GM18508 (cell line): ENCODE results near the gene MMP25.

Experiments
- ATAC-seq: cut with Tn5 transposase; IDR thresholded peaks from one replicate; pipeline ENCODE4 v1.9.1; 2021; ENCODE audit warnings: moderate number of reproducible peaks; ENCODE audit not compliant: insufficient read depth, unreplicated experiment

MMP25 gene

GRCh38 chr16:3015865-3016521 is 30.4 kb upstream of the MMP25 start:
- ATAC-seq = no peak

GRCh38 chr16:3017344-3017743 is 29.0 kb upstream of the MMP25 start:
- no peak for ATAC-seq

GRCh38 chr16:3017794-3018506 is 28.4 kb upstream of the MMP25 start, which contains the start of gene CLDN6:
CLDN6 (minus strand) TSS chr16:3018183; CDS start chr16:3016021, 2,162 bp downstream.
- no peak for ATAC-seq

- ATAC-seq = no peak
Measured at GRCh38 chr16:3019594-3020246, 26.6 kb upstream of the MMP25 start.

GRCh38 chr16:3020247-3020603 is 26.1 kb upstream of the MMP25 start, which contains the start of gene TNFRSF12A:
TNFRSF12A (plus strand) TSS chr16:3020368; CDS start chr16:3020398, 30 bp downstream.
- ATAC-seq = no peak

GRCh38 chr16:3020604-3021448 is 25.5 kb upstream of the MMP25 start:
- ATAC-seq = no peak

GRCh38 chr16:3021449-3022207 is 24.7 kb upstream of the MMP25 start:
- no peak for ATAC-seq

- no peak for ATAC-seq
Measured at GRCh38 chr16:3022208-3022683, 24.1 kb upstream of the MMP25 start.

- no peak for ATAC-seq
Measured at GRCh38 chr16:3022684-3023414, 23.5 kb upstream of the MMP25 start.

- ATAC-seq = no peak
Measured at GRCh38 chr16:3023415-3023668, 23.0 kb upstream of the MMP25 start.

GRCh38 chr16:3023669-3024478 is 22.5 kb upstream of the MMP25 start, which contains the start of the genes HCFC1R1 and THOC6:
HCFC1R1 (minus strand) TSS chr16:3023942; CDS start chr16:3023941, 1 bp downstream.
THOC6 (plus strand) TSS chr16:3024035; CDS start chr16:3024327, 292 bp downstream.
- ATAC-seq = peak; percentile 63

GRCh38 chr16:3025032-3026002 is 21.0 kb upstream of the MMP25 start:
- ATAC-seq = no peak

GRCh38 chr16:3026003-3026378 is 20.4 kb upstream of the MMP25 start:
- ATAC-seq = no peak

- ATAC-seq = no peak
Measured at GRCh38 chr16:3026609-3027488, 19.5 kb upstream of the MMP25 start.

- no peak for ATAC-seq
Measured at GRCh38 chr16:3027489-3027795, 18.9 kb upstream of the MMP25 start.

- no peak for ATAC-seq
Measured at GRCh38 chr16:3027983-3028715, 18.2 kb upstream of the MMP25 start.
